NCI-H1417 (cell line): ENCODE measurements around the gene INTS13.
"Not testable (repeated sequence)": the region's sequence is repeated elsewhere in the genome, so short reads cannot be mapped to it uniquely, and the experiment has no call there.

ENCODE experiments used
- DNase-seq, 3 experiments: peaks; one replicate each; lab custom pipeline; 2025; lab: John Stamatoyannopoulos, UW

The INTS13 gene

DNA sequence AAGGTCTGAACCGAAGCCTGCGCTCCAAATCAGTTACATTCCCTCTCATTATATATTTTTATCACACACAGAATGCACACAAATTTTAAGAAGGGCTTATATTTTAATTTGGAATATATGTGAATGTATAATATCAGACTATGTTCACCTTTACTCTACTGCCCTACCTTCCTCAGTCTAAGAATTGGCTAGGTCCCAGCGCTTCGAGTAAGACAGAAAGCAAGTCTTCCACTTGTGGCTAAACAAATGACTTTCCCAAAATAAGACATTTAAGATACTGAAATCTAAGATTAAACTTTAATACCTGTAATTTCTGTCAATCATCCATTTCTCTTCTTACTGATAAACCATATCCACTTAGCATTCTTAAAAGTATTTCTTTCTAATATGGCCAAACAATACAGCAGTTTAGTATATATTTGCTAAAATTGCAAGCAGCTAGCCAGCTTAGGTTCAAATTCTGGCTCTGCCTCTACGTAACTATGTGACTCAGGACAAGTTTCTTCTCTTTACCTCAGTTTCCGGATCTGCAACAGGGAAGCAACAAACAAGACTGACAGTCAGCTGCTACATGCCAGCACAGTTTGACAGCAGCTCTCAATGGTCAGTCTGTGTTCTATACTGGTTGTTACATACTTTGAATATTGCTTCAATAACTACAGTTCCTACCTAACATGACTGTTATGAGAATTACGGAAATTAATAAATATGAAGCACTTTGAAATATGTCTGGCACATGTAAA lies 2.0 kb downstream of the INTS13 start:
- DNase-seq = no peak

DNA sequence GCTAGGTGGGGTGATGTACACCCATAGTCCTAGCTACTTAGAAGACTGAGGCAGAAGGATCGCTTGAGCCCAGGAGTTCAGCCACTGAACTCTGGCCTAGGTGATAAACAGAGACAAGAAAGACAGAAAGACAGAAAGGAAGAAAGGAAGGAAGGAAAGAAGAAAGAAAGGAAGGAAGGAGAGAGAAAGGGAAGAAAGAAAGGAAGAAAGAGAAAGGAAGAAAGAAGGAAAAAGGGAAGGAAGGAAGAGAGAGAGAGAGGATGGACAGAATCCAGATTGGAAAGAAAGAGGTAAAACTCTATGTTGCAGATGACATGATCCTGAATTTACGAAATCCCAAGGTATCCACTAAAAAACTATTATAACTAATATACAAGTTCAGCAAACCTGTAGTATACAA lies 8.2 kb downstream of the INTS13 start:
- no peak for DNase-seq

- no peak for DNase-seq
Observed at GRCh38 chr12:26928661-26929060, 9.1 kb downstream of the INTS13 start.

DNA sequence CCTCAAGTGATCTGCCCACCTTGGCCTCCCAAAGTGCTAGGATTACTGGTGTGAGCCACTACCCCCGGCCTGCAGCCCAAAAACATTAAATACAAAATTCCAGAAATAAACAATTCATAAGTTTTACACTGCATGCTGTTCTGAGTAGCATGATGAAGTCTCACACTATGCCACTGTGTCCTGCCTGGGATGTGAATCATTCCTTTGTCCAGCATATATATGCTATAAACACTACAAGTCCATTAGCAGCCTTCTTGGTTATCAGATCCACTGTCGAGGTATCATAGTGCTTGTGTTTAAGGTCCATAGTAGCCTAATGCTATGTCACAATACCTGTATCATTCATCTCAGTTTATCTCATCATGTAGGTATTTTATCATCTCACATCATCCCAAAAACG lies 15.9 kb downstream of the INTS13 start:
- DNase-seq = no peak

- no peak for DNase-seq
Observed at GRCh38 chr12:26919216-26919555, 18.6 kb downstream of the INTS13 start.

- DNase-seq = no peak
Observed at GRCh38 chr12:26918321-26919215, 19.2 kb downstream of the INTS13 start.

- peak in 1 of 3 experiments; percentile 3 for DNase-seq
Observed at GRCh38 chr12:26906704-26907103, 31.1 kb downstream of the INTS13 start.

DNA sequence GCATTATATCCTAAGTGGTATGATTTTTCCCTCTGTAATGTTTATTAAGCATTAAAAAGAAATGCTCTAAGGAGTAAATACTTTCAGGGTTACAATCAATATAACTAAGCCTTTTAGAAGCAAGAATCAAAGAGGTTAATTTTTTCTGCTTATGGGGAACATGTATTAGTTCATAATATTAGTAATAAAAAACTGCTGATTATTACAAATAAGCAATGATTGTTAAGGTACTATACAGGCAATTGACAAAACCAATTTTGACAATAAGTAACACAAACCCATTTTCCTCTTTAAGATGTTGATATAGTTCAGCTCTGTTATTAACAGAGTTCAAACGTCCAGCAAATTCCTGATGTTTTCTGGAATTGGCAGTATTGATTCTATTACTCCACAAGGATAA lies 31.8 kb downstream of the INTS13 start:
- DNase-seq = no peak

- DNase-seq = not testable (repeated sequence)
Observed at GRCh38 chr12:26903396-26903795, 34.4 kb downstream of the INTS13 start.

DNA sequence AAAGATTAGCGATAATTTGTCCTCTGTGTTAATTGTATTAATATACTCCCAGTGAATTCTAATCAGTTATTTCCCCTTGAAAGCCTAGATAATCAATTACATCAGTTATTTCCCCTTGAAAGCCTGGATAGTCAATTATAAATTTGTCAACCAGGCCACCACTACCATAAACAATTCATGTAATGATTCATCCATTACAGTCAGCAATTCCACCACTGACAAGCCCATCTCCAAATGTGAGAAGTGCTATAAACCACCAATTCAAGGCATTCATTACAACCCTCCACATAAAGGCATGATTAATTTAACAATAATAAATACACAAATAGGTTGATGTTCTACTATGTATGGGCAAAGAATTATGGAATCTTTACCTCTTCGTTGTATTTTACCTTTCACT lies 40.9 kb downstream of the INTS13 start:
- DNase-seq = no peak

DNA sequence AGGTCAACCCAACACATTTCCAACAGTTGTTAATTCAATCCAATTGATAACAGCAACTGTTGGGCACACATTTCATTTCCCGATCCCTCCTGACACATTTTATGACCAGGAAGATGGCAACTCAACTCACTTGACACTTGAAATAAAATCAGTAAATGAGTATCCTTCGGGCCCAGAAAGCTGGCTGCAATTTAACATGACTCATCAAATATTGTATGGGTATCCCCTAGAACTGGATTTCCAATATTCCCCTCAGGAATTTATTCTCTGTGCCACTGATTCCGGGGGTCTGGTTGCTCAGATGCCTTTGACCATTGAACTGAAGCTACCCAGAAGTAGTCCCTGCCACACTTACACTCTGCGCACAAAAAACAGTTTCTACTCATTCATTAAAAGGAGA lies 42.1 kb downstream of the INTS13 start:
- no peak for DNase-seq

DNA sequence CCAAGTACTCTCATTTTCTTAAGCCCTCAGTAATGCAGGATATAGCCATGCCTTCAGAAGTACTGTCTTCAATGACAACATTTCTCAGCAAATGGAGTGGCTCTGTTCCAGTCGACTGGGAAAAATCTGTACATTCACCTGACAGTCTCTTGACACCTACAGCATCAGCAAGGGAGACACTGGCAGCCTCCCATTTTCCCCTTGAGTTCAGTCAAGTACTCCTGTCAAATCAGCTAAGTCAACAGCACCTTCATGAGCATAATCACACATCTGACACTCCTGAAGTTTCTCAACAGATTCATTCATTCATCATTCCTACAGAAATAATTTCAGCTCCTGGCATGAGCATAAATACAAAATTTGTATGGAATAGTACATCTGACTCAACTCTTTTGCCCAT lies 46.1 kb downstream of the INTS13 start:
- peak in 2 of 3 experiments; percentile 20 to 73 for DNase-seq

DNA sequence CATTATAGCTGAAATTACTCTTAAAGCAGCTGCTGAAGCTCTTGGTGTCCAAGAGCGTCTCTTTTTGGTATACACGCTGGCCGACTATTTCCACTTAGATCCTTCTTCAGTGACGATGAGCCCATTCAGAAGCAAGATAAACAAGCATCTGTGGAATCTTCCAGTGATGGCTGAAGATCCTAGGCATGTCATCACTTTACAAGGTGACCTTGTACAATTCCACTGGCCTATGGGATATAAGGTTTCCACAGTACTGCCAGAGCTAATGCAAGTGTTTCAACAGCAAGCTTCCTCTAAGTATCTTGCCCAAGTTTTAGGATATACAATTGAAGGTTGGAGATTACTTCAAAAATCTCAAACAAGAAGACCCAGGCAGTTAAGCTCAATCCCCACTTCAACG lies 47.0 kb downstream of the INTS13 start:
- DNase-seq = no peak

DNA sequence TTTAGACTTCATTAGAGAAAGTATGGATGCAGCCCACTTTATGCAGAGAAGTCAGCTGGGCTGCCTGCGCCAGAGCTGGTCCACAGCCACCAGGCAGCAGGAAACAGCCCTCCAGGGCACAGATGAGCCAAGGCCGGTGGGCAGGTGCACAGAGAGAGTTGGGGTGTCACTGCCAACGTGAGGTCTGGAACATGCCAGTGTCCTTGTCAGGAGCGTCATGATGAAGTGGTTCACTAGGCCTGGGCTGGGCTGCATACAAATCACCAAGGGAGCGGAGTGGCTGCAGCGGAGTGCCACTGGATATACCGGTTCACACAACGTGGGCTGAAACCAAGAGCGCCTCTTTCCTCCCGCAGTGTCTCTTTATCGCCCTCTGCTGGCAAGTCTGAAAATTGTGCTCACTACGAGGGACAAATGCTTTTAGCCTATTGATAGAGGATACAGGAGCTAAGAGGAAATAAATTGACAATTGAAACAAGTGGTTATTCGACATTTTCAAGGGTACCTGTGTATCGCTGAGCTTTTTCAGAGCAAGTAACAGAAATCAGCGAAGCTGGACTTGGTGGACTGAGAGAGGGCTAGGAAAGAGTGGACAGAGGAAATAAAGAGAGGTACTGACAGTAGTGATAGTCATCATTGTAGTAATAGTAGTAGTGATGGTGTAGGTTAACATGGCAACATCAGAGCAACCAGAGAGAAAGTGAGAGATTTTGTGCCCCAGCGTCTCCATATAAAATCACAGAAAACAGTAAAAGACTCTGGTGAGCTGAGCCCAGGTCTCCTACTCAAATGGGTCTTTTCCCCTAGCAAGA lies 52.8 kb downstream of the INTS13 start:
- peak; percentile 79 to 94 (median 89) for DNase-seq

GRCh38 chr12:26880625-26881024 lies 57.2 kb downstream of the INTS13 start:
- DNase-seq = no peak

- peak; percentile 13 to 71 (median 45) for DNase-seq
Observed at GRCh38 chr12:26878661-26879119, 59.1 kb downstream of the INTS13 start.

GRCh38 chr12:26874501-26875296 lies 63.1 kb downstream of the INTS13 start:
- DNase-seq = peak in 1 of 3 experiments; percentile 12

- DNase-seq = peak; percentile 37 to 80 (median 74)
Observed at GRCh38 chr12:26872625-26873024, 65.2 kb downstream of the INTS13 start.

DNA sequence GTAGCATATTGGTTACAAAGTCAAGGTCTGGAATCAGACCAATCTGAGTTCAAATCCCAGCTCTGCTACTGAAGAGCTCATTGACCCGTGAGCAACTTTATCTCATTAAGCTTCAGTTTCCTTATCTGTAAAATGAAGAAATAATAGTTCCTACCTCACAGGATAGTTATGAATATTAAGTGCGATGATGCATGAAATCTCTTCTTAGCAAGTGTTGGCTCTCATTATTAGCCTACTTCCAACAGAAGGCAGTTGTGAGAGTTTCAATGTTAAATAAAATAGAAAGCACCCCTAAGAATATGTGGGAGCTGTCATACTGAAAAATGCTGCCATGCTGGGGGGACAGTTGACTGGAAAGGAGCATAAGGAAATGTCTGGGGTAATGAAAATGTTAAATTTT lies 65.8 kb downstream of the INTS13 start:
- peak in 1 of 3 experiments; percentile 48 for DNase-seq

- DNase-seq = peak; percentile 22 to 73 (median 54)
Observed at GRCh38 chr12:26870491-26871419, 67.0 kb downstream of the INTS13 start.
